GM23338 (cell line): ENCODE results near the gene IGFBP4.

ENCODE experiments used
- CREB1 ChIP-seq: fragments of 250-450 bp; sonication (Bioruptor Pico); IDR thresholded peaks from 2 replicates; pipeline ENCODE4 v1.5.0; 2020; ENCODE audit warnings: low read depth, mild to moderate bottlenecking, moderate library complexity
- CTCF ChIP-seq, 2 experiments: fragments of 200-600 bp in 1 of 2; sonication (generic) in 1 of 2; conservative IDR thresholded peaks; 2 replicates each; pipeline versions ENCODE4 v1.5.1 to v1.6.1; 2016 to 2017; ENCODE audit warnings: antibody characterized with exemption in 2 of 2, low read depth in 2 of 2, mild to moderate bottlenecking in 2 of 2, moderate library complexity in 1 of 2
- EZH2 ChIP-seq: fragments of 200-600 bp; sonication (generic); IDR thresholded peaks from one replicate; pipeline ENCODE4 v1.8.0; 2017; ENCODE audit warnings: antibody characterized with exemption, mild to moderate bottlenecking, low read depth; ENCODE audit not compliant: unreplicated experiment
- JUNB ChIP-seq: IDR thresholded peaks from one replicate; pipeline ENCODE4 v1.6.1; 2016; ENCODE audit warnings: antibody characterized with exemption; ENCODE audit not compliant: unreplicated experiment
- POLR2AphosphoS5 ChIP-seq: IDR thresholded peaks from 2 replicates; pipeline ENCODE4 v1.6.1; 2016; ENCODE audit warnings: antibody characterized with exemption, low read depth
- REST ChIP-seq: IDR thresholded peaks from one replicate; pipeline ENCODE4 v1.6.1; 2018; ENCODE audit warnings: antibody characterized with exemption; ENCODE audit not compliant: unreplicated experiment

- TF ChIP-seq CTCF (conservative IDR thresholded peaks at IDR 0.05; ENCODE audit: low read depth in 2 of 2), result no peak
- no peak for TF ChIP-seq EZH2
- no peak for TF ChIP-seq REST
- no peak for TF ChIP-seq POLR2AphosphoS5
- TF ChIP-seq CREB1 (CRISPR knock-in tag), result no peak
- no peak for TF ChIP-seq JUNB
These were observed 10.8 kb downstream of the IGFBP4 start for GRCh38 chr17:40453881-40454612.
